ENCODE measurements around the gene RARRES1.

DNA sequence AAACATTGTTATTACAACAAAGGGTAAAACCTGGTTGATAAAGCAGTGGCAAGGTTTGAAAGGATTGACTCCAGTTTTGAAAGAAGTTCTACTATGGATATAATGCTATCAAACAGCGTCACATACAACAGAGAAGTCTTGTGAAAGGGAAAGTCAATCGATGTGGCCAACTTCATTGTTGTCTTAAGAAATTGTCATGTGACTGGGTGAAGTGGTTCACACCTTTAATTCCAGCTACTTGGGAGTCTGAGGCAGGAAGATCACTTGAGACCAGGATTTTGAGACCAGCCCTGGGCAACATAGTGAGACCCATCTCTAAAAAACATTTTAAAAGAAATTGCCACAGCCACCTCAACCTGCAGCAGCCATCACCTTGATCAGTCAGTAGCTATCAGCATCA is 53.6 kb downstream of the RARRES1 start:
- no peak for TF ChIP-seq ZNF274 (IDR thresholded peaks at IDR 0.05; ENCODE audit: low read depth, low read length)
- TF ChIP-seq YY1 (IDR thresholded peaks at IDR 0.05; ENCODE audit: insufficient read depth, insufficient read length): no peak
- no peak for TF ChIP-seq SUZ12 (IDR thresholded peaks at IDR 0.05; ENCODE audit: extremely low read depth, insufficient read depth, insufficient read length)
